Kidney (tissue), 14 donors: Measurements from ENCODE around the gene THSD4. TPM values are rescaled to one million over a fixed set of nuclear protein-coding genes. Genes with fewer than 3 reads are reported as not detected.

Experiments used
- DNase-seq, 5 donors: peaks; one replicate each; pipeline ENCODE4 v3.0.0-alpha.2; 2013 to 2020
- FAIRE-seq: peaks from 2 replicates; lab custom pipeline; 2012; peaks lifted over from hg19 to GRCh38; lab: Jason Lieb, UNC
- H3K27ac ChIP-seq, 2 donors: one replicate each; pipeline ENCODE4 v1.7.0; 2013; ENCODE audit warnings: low read depth in 2 of 2, low read length in 2 of 2, inconsistent platforms in 1 of 2
- H3K27me3 ChIP-seq: one replicate; pipeline ENCODE4 v1.7.1; 2013; ENCODE audit warnings: low read length, inconsistent platforms; ENCODE audit not compliant: control insufficient read depth, insufficient read depth
- H3K36me3 ChIP-seq, 3 donors: one replicate each; pipeline versions ENCODE4 v1.7.0 to v1.7.1; 2013; ENCODE audit warnings: low read length in 3 of 3, control low read depth in 1 of 3, inconsistent platforms in 1 of 3; ENCODE audit not compliant: insufficient read depth in 3 of 3, control insufficient read depth in 2 of 3
- H3K4me1 ChIP-seq, 3 donors: one replicate each; pipeline versions ENCODE4 v1.7.0 to v1.7.1; 2013; ENCODE audit warnings: low read length in 3 of 3, inconsistent platforms in 1 of 3, low read depth in 1 of 3; ENCODE audit not compliant: control insufficient read depth in 2 of 3, insufficient read depth in 2 of 3
- H3K4me3 ChIP-seq, 3 donors: one replicate each; pipeline versions ENCODE4 v1.7.0 to v1.8.1; 2013; ENCODE audit warnings: low read length in 3 of 3, control low read depth in 1 of 3, inconsistent platforms in 1 of 3
- H3K9ac ChIP-seq, 3 donors: one replicate each; pipeline versions ENCODE4 v1.7.0 to v1.7.1; 2013; ENCODE audit warnings: low read length in 3 of 3, control low read depth in 1 of 3, inconsistent platforms in 1 of 3
- H3K9me3 ChIP-seq, 3 donors: one replicate each; pipeline versions ENCODE4 v1.7.0 to v1.7.1; 2013; ENCODE audit warnings: low read length in 3 of 3, control low read depth in 1 of 3, inconsistent platforms in 1 of 3; ENCODE audit not compliant: control insufficient read depth in 2 of 3, insufficient read depth in 1 of 3
- intact Hi-C: fragments of 100-400 bp; cut with DNase I; formaldehyde crosslinking; loops from one replicate; pipeline ENCODE4 v1.11.1; 2022
- polyA plus RNA-seq: library from polyadenylated mRNA; stranded (reverse); fragments of 350-450 nt; fragmentation: Illumina TruSeq; extraction: RNeasy Lipid Tissue Mini Kit (QIAGEN cat#74804); gene quantifications from one replicate; pipeline ENCODE4 v1.2.3, GENCODE V29; 2014; ENCODE audit warnings: low read depth, low replicate concordance; ENCODE audit not compliant: insufficient read depth
- total RNA-seq: library from RNA; stranded (reverse); fragmentation: NEBNext Ultra II Directional; extraction: Animal tissue kit (Norgen Biotek cat#: 25700); gene quantifications from one replicate; pipeline ENCODE4 v1.2.1, GENCODE V29; 2021
- TF ChIP-seq, protein P1 (sequence below): IDR thresholded peaks from 3 replicates; pipeline ENCODE4 v1.5.1; 2012; ENCODE audit warnings: mild to moderate bottlenecking, moderate library complexity, borderline replicate concordance; ENCODE audit not compliant: insufficient read depth; ENCODE audit errors: extremely low read depth
- donor health status: control.
- donor health status: control.
- donor health status: control.
- donor health status: control.
- donor health status: control.
- donor health status: DM: yes; HTN: yes; CAD: no.
- donor health status: Normal renal cell carcinoma (clear cell type).

Gene THSD4
- total and polyA plus RNA-seq, 2 donors from 2014 or later, result 9.4 to 36.3 TPM

DNA sequence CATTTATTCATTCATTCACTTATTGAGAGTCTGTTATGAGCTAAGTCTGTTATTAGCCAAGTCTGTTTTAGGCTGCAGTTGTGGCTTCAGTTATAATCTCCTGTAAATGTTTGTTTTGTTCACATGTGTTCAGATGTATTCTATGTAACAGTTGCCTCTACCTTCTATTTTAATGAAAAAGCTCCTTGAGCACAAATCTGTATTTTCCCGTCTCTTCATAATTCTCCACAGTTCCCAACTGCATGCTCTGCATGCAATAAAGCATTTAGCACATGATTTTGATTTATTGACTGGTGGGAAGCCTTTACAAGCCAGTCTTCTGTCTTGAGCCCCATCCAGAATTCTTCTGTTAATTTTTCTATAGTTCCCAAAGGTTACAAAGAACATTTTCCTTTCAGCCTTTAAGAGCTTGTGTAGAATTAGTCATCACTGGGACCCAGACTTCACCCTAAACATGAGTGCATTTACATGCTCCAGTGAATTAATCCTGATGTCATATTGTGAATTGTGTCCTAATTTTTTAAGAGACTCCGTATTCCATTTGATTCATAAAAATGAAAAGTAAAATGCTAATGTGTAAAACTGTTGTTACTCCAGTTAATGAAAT is 572.7 kb downstream of the THSD4 start:
- FAIRE-seq, result no peak
- H3K4me1 ChIP-seq, result peaks cover 0 to 3% (median 0%) of the 10 kb centered on the region in 3 donors
- H3K9ac ChIP-seq, result no peak overlapping the region
- peak in 1 of 5 donors; percentile 42 for DNase-seq
- no peaks in the 10 kb centered on the region for H3K36me3 ChIP-seq
- TF ChIP-seq, protein P1, sequence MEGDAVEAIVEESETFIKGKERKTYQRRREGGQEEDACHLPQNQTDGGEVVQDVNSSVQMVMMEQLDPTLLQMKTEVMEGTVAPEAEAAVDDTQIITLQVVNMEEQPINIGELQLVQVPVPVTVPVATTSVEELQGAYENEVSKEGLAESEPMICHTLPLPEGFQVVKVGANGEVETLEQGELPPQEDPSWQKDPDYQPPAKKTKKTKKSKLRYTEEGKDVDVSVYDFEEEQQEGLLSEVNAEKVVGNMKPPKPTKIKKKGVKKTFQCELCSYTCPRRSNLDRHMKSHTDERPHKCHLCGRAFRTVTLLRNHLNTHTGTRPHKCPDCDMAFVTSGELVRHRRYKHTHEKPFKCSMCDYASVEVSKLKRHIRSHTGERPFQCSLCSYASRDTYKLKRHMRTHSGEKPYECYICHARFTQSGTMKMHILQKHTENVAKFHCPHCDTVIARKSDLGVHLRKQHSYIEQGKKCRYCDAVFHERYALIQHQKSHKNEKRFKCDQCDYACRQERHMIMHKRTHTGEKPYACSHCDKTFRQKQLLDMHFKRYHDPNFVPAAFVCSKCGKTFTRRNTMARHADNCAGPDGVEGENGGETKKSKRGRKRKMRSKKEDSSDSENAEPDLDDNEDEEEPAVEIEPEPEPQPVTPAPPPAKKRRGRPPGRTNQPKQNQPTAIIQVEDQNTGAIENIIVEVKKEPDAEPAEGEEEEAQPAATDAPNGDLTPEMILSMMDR, result no peak
- H3K4me3 ChIP-seq, result no peak overlapping the region
- H3K9me3 ChIP-seq, result no peaks in the 10 kb centered on the region
- intact Hi-C loops, result no loop called here
- H3K27ac ChIP-seq, result no peak overlapping the region
- no peaks in the 10 kb centered on the region for H3K27me3 ChIP-seq

DNA sequence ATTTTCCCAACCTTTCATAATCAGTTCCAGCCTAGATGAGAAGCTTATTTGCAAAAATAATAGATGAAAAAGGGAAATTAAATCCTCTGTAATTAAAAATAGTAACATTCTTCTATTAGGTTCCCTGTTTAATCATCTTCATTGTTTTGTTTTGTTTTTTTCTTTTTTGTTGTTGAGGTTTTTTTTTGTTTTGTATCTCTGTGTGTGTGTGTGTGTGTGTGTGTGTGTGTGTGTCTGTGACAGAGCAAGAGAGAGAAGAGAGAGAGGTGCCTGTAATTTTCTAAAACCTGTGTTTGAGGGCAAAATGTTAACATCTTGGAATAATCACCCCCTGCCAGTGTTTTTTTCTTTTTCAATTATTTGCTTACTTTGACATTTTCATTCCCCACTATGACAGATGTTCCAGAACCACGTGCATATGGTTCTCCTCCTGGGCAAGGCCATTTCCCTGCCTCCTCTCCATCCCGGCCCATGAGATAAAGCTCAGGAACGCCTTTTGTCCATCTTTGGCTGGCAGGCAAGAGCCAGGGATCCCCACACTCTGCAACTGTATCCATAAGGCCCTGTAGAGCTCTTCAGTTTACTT is 573.3 kb downstream of the THSD4 start:
- Histone ChIP-seq H3K9me3 (no peaks in the 10 kb centered on the region), H3K27me3 (no peaks in the 10 kb centered on the region), H3K9ac (no peak overlapping the region), H3K36me3 (no peaks in the 10 kb centered on the region), H3K27ac (no peak overlapping the region), H3K4me1 (peaks cover 0 to 3% (median 0%) of the 10 kb centered on the region in 3 donors), H3K4me3 (no peak overlapping the region)
- DNase-seq (no peak), FAIRE-seq (no peak)
- intact Hi-C loops, result no loop called here
- TF ChIP-seq, protein P1, result no peak

DNA sequence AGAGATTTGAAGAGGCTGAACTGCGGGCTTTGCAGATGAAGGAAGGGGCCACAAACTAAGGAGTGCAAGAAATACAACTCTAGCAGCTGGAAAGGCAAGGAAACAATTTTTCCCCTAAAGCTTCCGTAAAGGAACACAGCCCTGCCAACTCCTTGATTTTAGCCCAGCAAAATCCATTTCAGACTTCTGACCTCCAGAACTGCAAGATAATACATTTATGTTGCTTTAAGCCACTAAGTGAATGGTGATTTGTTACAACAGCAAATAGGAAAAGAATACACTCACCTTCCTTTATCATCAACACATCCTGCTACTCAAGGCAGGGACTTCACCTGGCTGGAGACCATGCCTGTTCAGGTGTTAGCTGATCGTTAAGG is 575.8 kb downstream of the THSD4 start:
- DNase-seq (no peak), FAIRE-seq (no peak)
- Histone ChIP-seq H3K4me1 (peaks cover 0 to 3% (median 0%) of the 10 kb centered on the region in 3 donors), H3K4me3 (no peak overlapping the region), H3K36me3 (no peaks in the 10 kb centered on the region), H3K9me3 (no peaks in the 10 kb centered on the region), H3K27ac (no peak overlapping the region), H3K27me3 (no peaks in the 10 kb centered on the region), H3K9ac (no peak overlapping the region)
- intact Hi-C loops, result no loop called here
- TF ChIP-seq, protein P1, result no peak
